ENCODE data around the gene PSMC5. TPM values are rescaled to one million over a fixed set of nuclear protein-coding genes. Genes with fewer than 3 reads are reported as not detected.
"Not testable (repeated sequence)": the region's sequence is repeated elsewhere in the genome, so short reads cannot be mapped to it uniquely, and the experiment has no call there.

The PSMC5 gene
- total RNA-seq, 1 donor from 2014 or later = 50.5 TPM

- no peak for TF ChIP-seq CTCF (IDR thresholded peaks at IDR 0.05; ENCODE audit: insufficient read depth, low read length, severe bottlenecking)
- no peak for FAIRE-seq
These were observed 27.5 kb downstream of the PSMC5 start for GRCh38 chr17:63854709-63855108.

GRCh38 chr17:63855185-63855584 is 28.0 kb downstream of the PSMC5 start:
- no peak for TF ChIP-seq CTCF (IDR thresholded peaks at IDR 0.05; ENCODE audit: insufficient read depth, low read length, severe bottlenecking)
- Histone ChIP-seq H3K36me3 (ENCODE audit: control insufficient read depth, insufficient read depth, low read length) (peaks cover 1% of the 10 kb centered on the region), H3K4me3 (ENCODE audit: low read depth, low read length) (no peak overlapping the region), H3K27me3 (ENCODE audit: control insufficient read depth, insufficient read depth, low read length) (peaks cover 6% of the 10 kb centered on the region)
- FAIRE-seq (no peak), DNase-seq (ENCODE audit: low read depth) (no peak)

More at GRCh38 chr17:63854709-63855108, 27.5 kb downstream of the PSMC5 start:
- Histone ChIP-seq H3K4me3 (ENCODE audit: low read depth, low read length) (no peak overlapping the region), H3K36me3 (ENCODE audit: control insufficient read depth, insufficient read depth, low read length) (peaks cover 1% of the 10 kb centered on the region), H3K27me3 (ENCODE audit: control insufficient read depth, insufficient read depth, low read length) (peaks cover 3% of the 10 kb centered on the region)
- DNase-seq (ENCODE audit: low read depth) = no peak

GRCh38 chr17:63856425-63856824 is 29.2 kb downstream of the PSMC5 start:
- not testable (repeated sequence) for H3K36me3 ChIP-seq (ENCODE audit: control insufficient read depth, insufficient read depth, low read length); DNase-seq (ENCODE audit: low read depth); H3K27me3 ChIP-seq (ENCODE audit: control insufficient read depth, insufficient read depth, low read length); FAIRE-seq; H3K4me3 ChIP-seq (ENCODE audit: low read depth, low read length)

- H3K36me3 ChIP-seq (ENCODE audit: control insufficient read depth, insufficient read depth, low read length) = peaks cover 1% of the 10 kb centered on the region
- DNase-seq (ENCODE audit: low read depth) (no peak), FAIRE-seq (no peak)
- TF ChIP-seq CTCF (IDR thresholded peaks at IDR 0.05; ENCODE audit: insufficient read depth, low read length, severe bottlenecking) = no peak
- no peak overlapping the region for H3K4me3 ChIP-seq (ENCODE audit: low read depth, low read length)
- peaks cover 6% of the 10 kb centered on the region for H3K27me3 ChIP-seq (ENCODE audit: control insufficient read depth, insufficient read depth, low read length)
These were observed 32.0 kb downstream of the PSMC5 start for GRCh38 chr17:63859257-63859656.

GRCh38 chr17:63866625-63867024 is 39.4 kb downstream of the PSMC5 start:
- not testable (repeated sequence) for H3K27me3 ChIP-seq (ENCODE audit: control insufficient read depth, insufficient read depth, low read length); DNase-seq (ENCODE audit: low read depth); H3K36me3 ChIP-seq (ENCODE audit: control insufficient read depth, insufficient read depth, low read length); FAIRE-seq; H3K4me3 ChIP-seq (ENCODE audit: low read depth, low read length)

GRCh38 chr17:63869491-63870291 is 42.5 kb downstream of the PSMC5 start:
- DNase-seq (ENCODE audit: low read depth) = peak; percentile 63

GRCh38 chr17:63870292-63870665 is 43.0 kb downstream of the PSMC5 start:
- H3K36me3 ChIP-seq (ENCODE audit: control insufficient read depth, insufficient read depth, low read length); DNase-seq (ENCODE audit: low read depth); H3K27me3 ChIP-seq (ENCODE audit: control insufficient read depth, insufficient read depth, low read length); H3K4me3 ChIP-seq (ENCODE audit: low read depth, low read length); FAIRE-seq: not testable (repeated sequence)

More at GRCh38 chr17:63869491-63870291, 42.5 kb downstream of the PSMC5 start:
- FAIRE-seq; H3K36me3 ChIP-seq (ENCODE audit: control insufficient read depth, insufficient read depth, low read length); H3K27me3 ChIP-seq (ENCODE audit: control insufficient read depth, insufficient read depth, low read length); H3K4me3 ChIP-seq (ENCODE audit: low read depth, low read length): not testable (repeated sequence)

- FAIRE-seq; DNase-seq (ENCODE audit: low read depth); H3K36me3 ChIP-seq (ENCODE audit: control insufficient read depth, insufficient read depth, low read length); H3K27me3 ChIP-seq (ENCODE audit: control insufficient read depth, insufficient read depth, low read length); H3K4me3 ChIP-seq (ENCODE audit: low read depth, low read length): not testable (repeated sequence)
These were observed 44.6 kb downstream of the PSMC5 start for GRCh38 chr17:63871646-63872365.

- not testable (repeated sequence) for FAIRE-seq; H3K4me3 ChIP-seq (ENCODE audit: low read depth, low read length); DNase-seq (ENCODE audit: low read depth); H3K27me3 ChIP-seq (ENCODE audit: control insufficient read depth, insufficient read depth, low read length); H3K36me3 ChIP-seq (ENCODE audit: control insufficient read depth, insufficient read depth, low read length)
These were observed 46.3 kb downstream of the PSMC5 start, which contains the start of gene CSH2 for GRCh38 chr17:63873577-63873976. Gene CSH2 (minus strand): TSS chr17:63873677. CDS start chr17:63873614, 63 bp downstream.

GRCh38 chr17:63874061-63874626 is 46.9 kb downstream of the PSMC5 start:
- not testable (repeated sequence) for DNase-seq (ENCODE audit: low read depth); FAIRE-seq; H3K4me3 ChIP-seq (ENCODE audit: low read depth, low read length); H3K36me3 ChIP-seq (ENCODE audit: control insufficient read depth, insufficient read depth, low read length); H3K27me3 ChIP-seq (ENCODE audit: control insufficient read depth, insufficient read depth, low read length)

- H3K36me3 ChIP-seq (ENCODE audit: control insufficient read depth, insufficient read depth, low read length); FAIRE-seq; H3K27me3 ChIP-seq (ENCODE audit: control insufficient read depth, insufficient read depth, low read length); DNase-seq (ENCODE audit: low read depth); H3K4me3 ChIP-seq (ENCODE audit: low read depth, low read length): not testable (repeated sequence)
These were observed 47.5 kb downstream of the PSMC5 start for GRCh38 chr17:63874693-63875092.

Data from bronchial epithelial cell (primary cell).